Immature natural killer cell (primary cell): ENCODE results near the gene ZYG11A. TPM values are rescaled to one million over a fixed set of nuclear protein-coding genes. Genes with fewer than 3 reads are reported as not detected.
A peak's percentile ranks its signal among the peaks of the same experiment; 100 is the strongest.

Experiments used
- DNase-seq, 3 donors: peaks; one replicate each; pipeline ENCODE4 v3.0.0; 2022; ENCODE audit warnings: mixed read lengths in 1 of 3
- H3K27ac Mint-ChIP-seq, 6 donors: one replicate each; pipeline ENCODE4 v1.8.0; 2020; ENCODE audit warnings: mixed read lengths in 6 of 6, mild to moderate bottlenecking in 5 of 6, inconsistent platforms in 4 of 6, moderate library complexity in 3 of 6
- H3K27me3 Mint-ChIP-seq, 3 donors: one replicate each; pipeline ENCODE4 v1.8.0; 2020 to 2021; ENCODE audit warnings: low read depth in 3 of 3, mild to moderate bottlenecking in 3 of 3, mixed read lengths in 3 of 3, moderate library complexity in 3 of 3, inconsistent platforms in 1 of 3
- H3K36me3 Mint-ChIP-seq, 3 donors: one replicate each; pipeline ENCODE4 v1.8.0; 2020; ENCODE audit warnings: mixed read lengths in 3 of 3, inconsistent platforms in 2 of 3, mild to moderate bottlenecking in 2 of 3
- H3K4me1 Mint-ChIP-seq, 2 donors: one replicate each; pipeline ENCODE4 v1.8.0; 2020; ENCODE audit warnings: inconsistent platforms in 2 of 2, mild to moderate bottlenecking in 2 of 2, mixed read lengths in 2 of 2, moderate library complexity in 1 of 2
- H3K4me3 Mint-ChIP-seq, 5 donors: one replicate each; pipeline ENCODE4 v1.8.0; 2020; ENCODE audit warnings: mild to moderate bottlenecking in 5 of 5, mixed read lengths in 5 of 5, inconsistent platforms in 3 of 5, moderate library complexity in 3 of 5
- H3K9me3 Mint-ChIP-seq, 6 donors: one replicate each; pipeline ENCODE4 v1.8.0; 2020; ENCODE audit warnings: mild to moderate bottlenecking in 6 of 6, mixed read lengths in 6 of 6, inconsistent platforms in 4 of 6, moderate library complexity in 3 of 6
- polyA plus RNA-seq, 3 donors: library from polyadenylated mRNA; unstranded; fragments of 300-500 nt; fragmentation: Illumina TruSeq; gene quantifications; one replicate each; pipeline ENCODE4 v1.2.3, GENCODE V29; 2021

Gene ZYG11A
- polyA plus RNA-seq, 3 donors from 2014 or later: not detected

- Mint-ChIP-seq H3K27me3 (no peaks in the 10 kb centered on the region), H3K4me3 (no peak overlapping the region), H3K9me3 (no peaks in the 10 kb centered on the region), H3K36me3 (peaks cover 4 to 7% (median 5%) of the 10 kb centered on the region in 3 donors), H3K27ac (no peak overlapping the region), H3K4me1 (no peaks in the 10 kb centered on the region)
- DNase-seq: no peak
These were observed 58.8 kb downstream of the ZYG11A start for GRCh38 chr1:52901384-52901783.

GRCh38 chr1:52904208-52904926, 61.8 kb downstream of the ZYG11A start:
- H3K27me3 Mint-ChIP-seq: peaks cover 0 to 2% (median 0%) of the 10 kb centered on the region in 3 donors
- DNase-seq: no peak
- peaks cover 0 to 4% (median 0%) of the 10 kb centered on the region in 3 donors for H3K36me3 Mint-ChIP-seq
- H3K4me1 Mint-ChIP-seq: no peaks in the 10 kb centered on the region
- H3K9me3 Mint-ChIP-seq: no peaks in the 10 kb centered on the region
- H3K27ac Mint-ChIP-seq: no peak overlapping the region
- no peak overlapping the region for H3K4me3 Mint-ChIP-seq

GRCh38 chr1:52904927-52905698, 62.6 kb downstream of the ZYG11A start:
- peaks cover 0 to 5% (median 4%) of the 10 kb centered on the region in 3 donors for H3K36me3 Mint-ChIP-seq
- peak overlapping the region in 1 of 6 donors; percentile 53 for H3K27ac Mint-ChIP-seq
- peak in 1 of 3 donors; percentile 28 for DNase-seq
- no peaks in the 10 kb centered on the region for H3K9me3 Mint-ChIP-seq
- no peak overlapping the region for H3K4me3 Mint-ChIP-seq
- H3K4me1 Mint-ChIP-seq: no peaks in the 10 kb centered on the region
- peaks cover 0 to 2% (median 0%) of the 10 kb centered on the region in 3 donors for H3K27me3 Mint-ChIP-seq

- Mint-ChIP-seq H3K36me3 (peaks cover 0 to 5% (median 0%) of the 10 kb centered on the region in 3 donors), H3K27ac (no peak overlapping the region), H3K27me3 (peaks cover 0 to 2% (median 0%) of the 10 kb centered on the region in 3 donors), H3K9me3 (no peaks in the 10 kb centered on the region), H3K4me3 (no peak overlapping the region), H3K4me1 (no peaks in the 10 kb centered on the region)
- no peak for DNase-seq
These were observed 63.6 kb downstream of the ZYG11A start for GRCh38 chr1:52906135-52906603.

- Mint-ChIP-seq H3K27me3 (peaks cover 0 to 2% (median 0%) of the 10 kb centered on the region in 3 donors), H3K4me1 (no peaks in the 10 kb centered on the region), H3K27ac (no peak overlapping the region), H3K4me3 (no peak overlapping the region), H3K36me3 (peaks cover 0 to 5% (median 0%) of the 10 kb centered on the region in 3 donors), H3K9me3 (no peaks in the 10 kb centered on the region)
- DNase-seq: no peak
These were observed 64.7 kb downstream of the ZYG11A start for GRCh38 chr1:52907068-52907811.

GRCh38 chr1:52907812-52908153, 65.2 kb downstream of the ZYG11A start:
- no peak overlapping the region for H3K4me3 Mint-ChIP-seq

GRCh38 chr1:52911541-52911940, 69.0 kb downstream of the ZYG11A start:
- no peak overlapping the region for H3K27ac Mint-ChIP-seq
- H3K4me3 Mint-ChIP-seq: no peak overlapping the region
- H3K4me1 Mint-ChIP-seq: no peaks in the 10 kb centered on the region
- peaks cover 0 to 5% (median 0%) of the 10 kb centered on the region in 3 donors for H3K36me3 Mint-ChIP-seq
- peaks cover 0 to 2% (median 2%) of the 10 kb centered on the region in 3 donors for H3K27me3 Mint-ChIP-seq
- no peaks in the 10 kb centered on the region for H3K9me3 Mint-ChIP-seq
- DNase-seq: no peak

More at GRCh38 chr1:52907812-52908153, 65.2 kb downstream of the ZYG11A start:
- no peak overlapping the region for H3K27ac Mint-ChIP-seq
- H3K36me3 Mint-ChIP-seq: peaks cover 0 to 5% (median 0%) of the 10 kb centered on the region in 3 donors
- H3K4me1 Mint-ChIP-seq: no peaks in the 10 kb centered on the region
- H3K27me3 Mint-ChIP-seq: peaks cover 0 to 2% (median 2%) of the 10 kb centered on the region in 3 donors
- DNase-seq: no peak
- H3K9me3 Mint-ChIP-seq: no peaks in the 10 kb centered on the region

GRCh38 chr1:52913014-52913413, 70.5 kb downstream of the ZYG11A start:
- H3K27ac Mint-ChIP-seq: no peak overlapping the region
- peaks cover 0 to 2% (median 2%) of the 10 kb centered on the region in 3 donors for H3K27me3 Mint-ChIP-seq
- H3K4me1 Mint-ChIP-seq: no peaks in the 10 kb centered on the region
- no peaks in the 10 kb centered on the region for H3K9me3 Mint-ChIP-seq
- no peak overlapping the region for H3K4me3 Mint-ChIP-seq
- H3K36me3 Mint-ChIP-seq: peaks cover 0 to 5% (median 0%) of the 10 kb centered on the region in 3 donors
- DNase-seq: no peak

- H3K27ac Mint-ChIP-seq: no peak overlapping the region
- no peak for DNase-seq
- H3K27me3 Mint-ChIP-seq: peaks cover 0 to 2% (median 2%) of the 10 kb centered on the region in 3 donors
- no peaks in the 10 kb centered on the region for H3K4me1 Mint-ChIP-seq
- H3K36me3 Mint-ChIP-seq: peaks cover 0 to 5% (median 0%) of the 10 kb centered on the region in 3 donors
- no peaks in the 10 kb centered on the region for H3K9me3 Mint-ChIP-seq
- H3K4me3 Mint-ChIP-seq: no peak overlapping the region
These were observed 71.0 kb downstream of the ZYG11A start for GRCh38 chr1:52913537-52913936.

- no peak for DNase-seq
- Mint-ChIP-seq H3K27me3 (peaks cover 0 to 2% (median 2%) of the 10 kb centered on the region in 3 donors), H3K27ac (no peak overlapping the region), H3K9me3 (no peaks in the 10 kb centered on the region), H3K4me3 (no peak overlapping the region), H3K4me1 (peaks cover 4 to 6% of the 10 kb centered on the region in 2 donors), H3K36me3 (peaks cover 0 to 5% (median 0%) of the 10 kb centered on the region in 3 donors)
These were observed 71.9 kb downstream of the ZYG11A start for GRCh38 chr1:52914463-52914862.

GRCh38 chr1:52915211-52915854, 72.8 kb downstream of the ZYG11A start:
- Mint-ChIP-seq H3K27ac (no peak overlapping the region), H3K4me3 (no peak overlapping the region), H3K36me3 (no peaks in the 10 kb centered on the region), H3K9me3 (no peaks in the 10 kb centered on the region), H3K27me3 (peaks cover 0 to 5% (median 2%) of the 10 kb centered on the region in 3 donors), H3K4me1 (peaks cover 13 to 15% of the 10 kb centered on the region in 2 donors)
- no peak for DNase-seq

GRCh38 chr1:52915855-52916220, 73.3 kb downstream of the ZYG11A start:
- DNase-seq: no peak
- Mint-ChIP-seq H3K4me3 (no peak overlapping the region), H3K27me3 (peaks cover 0 to 5% (median 2%) of the 10 kb centered on the region in 3 donors), H3K9me3 (no peaks in the 10 kb centered on the region), H3K36me3 (no peaks in the 10 kb centered on the region), H3K4me1 (peaks cover 18 to 19% of the 10 kb centered on the region in 2 donors), H3K27ac (no peak overlapping the region)

- Mint-ChIP-seq H3K36me3 (no peaks in the 10 kb centered on the region), H3K27ac (no peak overlapping the region), H3K4me3 (no peak overlapping the region), H3K4me1 (peaks cover 19% of the 10 kb centered on the region in 2 donors), H3K27me3 (peaks cover 0 to 5% (median 2%) of the 10 kb centered on the region in 3 donors), H3K9me3 (no peaks in the 10 kb centered on the region)
- DNase-seq: no peak
These were observed 73.8 kb downstream of the ZYG11A start for GRCh38 chr1:52916241-52916975.
